HCT116 (cell line): ENCODE results near the gene RAB1A. TPM values are rescaled to one million over a fixed set of nuclear protein-coding genes. Genes with fewer than 3 reads are reported as not detected.

Experiments
- ATAC-seq: fragments of 200-7000 bp; cut with Tn5 transposase; 2 replicates; pipeline ENCODE4 v1.9.1; 2020; ENCODE audit warnings: mild to moderate bottlenecking, moderate library complexity
- BruUV-seq: library from RNA; stranded (reverse); fragments of 400-500 nt; replicated peaks from 2 replicates; lab custom pipeline; 2021; lab: Mats Ljungman, UMichigan
- CTCF ChIA-PET: fragments of 300-600 bp; sonication (Branson Sonifier 250); formaldehyde crosslinking; loops from one replicate; lab custom pipeline; 2021; ENCODE audit warnings: antibody characterized with exemption; lab: Charles Lee
- POLR2A ChIA-PET: fragments of 300-600, 350-600 bp; sonication (Branson Sonifier 250); formaldehyde crosslinking; loops from one replicate; lab custom pipeline; 2021; ENCODE audit warnings: antibody characterized with exemption; lab: Charles Lee
- RAD21 ChIA-PET, 2 experiments: fragments of 300-600 bp; sonication (Branson Sonifier 250); formaldehyde crosslinking; loops; one replicate each; lab custom pipeline; 2023; ENCODE audit warnings: low total read pairs in 2 of 2; ENCODE audit not compliant: uncharacterized antibody in 2 of 2, unreplicated experiment in 2 of 2, low non-redundant PET in 1 of 2; lab: Charles Lee
- DNase-seq: peaks from one replicate; pipeline ENCODE4 v3.0.0-alpha.2; 2010; ENCODE audit warnings: low read depth, low spot score
- H2AFZ ChIP-seq: fragments of 200-600 bp; shearing (Covaris generic), sonication (generic); 2 replicates; pipeline ENCODE4 v1.6.1; 2017; ENCODE audit warnings: low read depth, mixed run types, mixed read lengths, antibody characterized with exemption, low read length; ENCODE audit not compliant: poor library complexity, severe bottlenecking
- H3K27ac ChIP-seq: 2 replicates; pipeline ENCODE4 v1.5.1; 2012; ENCODE audit warnings: low read depth, low read length
- H3K27me3 ChIP-seq: fragments of 200-600 bp; sonication (generic); 2 replicates; pipeline ENCODE4 v1.6.1; 2016; ENCODE audit warnings: mixed run types, low read length, mixed read lengths; ENCODE audit not compliant: insufficient read depth
- H3K36me3 ChIP-seq, 2 experiments: fragments of 200-500 bp in 1 of 2; fragments of 200-600 bp in 1 of 2; sonication (Bioruptor generic) in 1 of 2; sonication (generic) in 1 of 2; 2 replicates each; pipeline versions ENCODE4 v1.5.1 to v1.6.1; 2014 to 2016; ENCODE audit warnings: low read length in 2 of 2, inconsistent platforms in 1 of 2, mixed read lengths in 1 of 2, mixed run types in 1 of 2; ENCODE audit not compliant: insufficient read depth in 2 of 2, control insufficient read depth in 1 of 2
- H3K4me1 ChIP-seq, 2 experiments: fragments of 200-600 bp in 1 of 2; sonication (generic) in 1 of 2; 2 replicates each; pipeline versions ENCODE4 v1.5.1 to v1.6.1; 2012 to 2017; ENCODE audit warnings: low read length in 2 of 2, inconsistent platforms in 1 of 2, mild to moderate bottlenecking in 1 of 2, mixed read lengths in 1 of 2, mixed run types in 1 of 2, moderate library complexity in 1 of 2; ENCODE audit not compliant: insufficient read depth in 2 of 2, control insufficient read depth in 1 of 2
- H3K4me2 ChIP-seq: fragments of 200-600 bp; sonication (generic); 2 replicates; pipeline ENCODE4 v1.6.1; 2017; ENCODE audit warnings: mixed run types, low read length, mixed read lengths
- H3K4me3 ChIP-seq, 2 experiments: fragments of 200-600 bp in 1 of 2; sonication (generic) in 1 of 2; replicated peaks in 1 of 2; 2 replicates each; pipeline ENCODE4 v1.5.1; 2011 to 2016; ENCODE audit warnings: low read length in 2 of 2, control low read depth in 1 of 2, low read depth in 1 of 2, mild to moderate bottlenecking in 1 of 2, mixed read lengths in 1 of 2, mixed run types in 1 of 2
- H3K79me2 ChIP-seq: fragments of 200-600 bp; sonication (generic); 2 replicates; pipeline ENCODE4 v1.6.1; 2017; ENCODE audit warnings: mild to moderate bottlenecking, mixed run types, low read length, moderate library complexity, mixed read lengths; ENCODE audit not compliant: insufficient read depth
- H3K9ac ChIP-seq: fragments of 200-600 bp; sonication (generic); 2 replicates; pipeline ENCODE4 v1.6.1; 2016; ENCODE audit warnings: low read length, mixed read lengths
- H3K9me2 ChIP-seq: fragments of 200-600 bp; sonication (generic), shearing (Covaris generic); 2 replicates; pipeline ENCODE4 v1.6.1; 2017; ENCODE audit warnings: mixed run types, mild to moderate bottlenecking, moderate library complexity; ENCODE audit not compliant: insufficient read depth
- H3K9me3 ChIP-seq, 2 experiments: fragments of 200-500 bp in 1 of 2; fragments of 200-600 bp in 1 of 2; sonication (Bioruptor generic) in 1 of 2; sonication (generic) in 1 of 2; 2 replicates each; pipeline ENCODE4 v1.6.1; 2014 to 2017; ENCODE audit warnings: low read length in 2 of 2, mixed read lengths in 2 of 2, inconsistent platforms in 1 of 2, low read depth in 1 of 2, mild to moderate bottlenecking in 1 of 2, mixed run types in 1 of 2, moderate library complexity in 1 of 2; ENCODE audit not compliant: control insufficient read depth in 1 of 2, insufficient read depth in 1 of 2
- H4K20me1 ChIP-seq: fragments of 200-600 bp; sonication (generic), shearing (Covaris generic); 2 replicates; pipeline ENCODE4 v1.6.1; 2017; ENCODE audit warnings: mixed run types, mild to moderate bottlenecking, moderate library complexity; ENCODE audit not compliant: insufficient read depth
- ELF1 ChIP-seq: IDR thresholded peaks from 2 replicates; pipeline ENCODE4 v1.6.1; 2012; ENCODE audit warnings: low read depth, borderline replicate concordance
- EZH2 ChIP-seq: fragments of 200-600 bp; sonication (generic); IDR thresholded peaks from 2 replicates; pipeline ENCODE4 v1.6.1; 2017; ENCODE audit warnings: antibody characterized with exemption, mixed run types
- EZH2phosphoT487 ChIP-seq: fragments of 200-600 bp; IDR thresholded peaks from 2 replicates; pipeline ENCODE4 v1.6.1; 2018; ENCODE audit warnings: antibody characterized with exemption, borderline replicate concordance
- FOSL1 ChIP-seq: IDR thresholded peaks from 2 replicates; pipeline ENCODE4 v1.6.1; 2012; ENCODE audit warnings: low read depth
- JUND ChIP-seq: IDR thresholded peaks from 2 replicates; pipeline ENCODE4 v1.6.1; 2012
- RAD21 ChIP-seq: IDR thresholded peaks from 2 replicates; pipeline ENCODE4 v1.6.1; 2012; ENCODE audit warnings: low read depth, mild to moderate bottlenecking
- SRF ChIP-seq: IDR thresholded peaks from 2 replicates; pipeline ENCODE4 v1.6.1; 2012; ENCODE audit warnings: low read depth
- TCF7L2 ChIP-seq: IDR thresholded peaks from 2 replicates; pipeline ENCODE4 v1.7.0; 2011; ENCODE audit warnings: borderline replicate concordance, inconsistent platforms; ENCODE audit not compliant: insufficient read depth, insufficient read length; ENCODE audit errors: extremely low read depth
- ZFX ChIP-seq: fragments of 450-650 bp; IDR thresholded peaks from 2 replicates; pipeline ENCODE4 v1.6.1; 2017
- intact Hi-C: fragments of 100-400 bp; cut with micrococcal nuclease; formaldehyde crosslinking; loops from 2 replicates; pipeline ENCODE4 v1.10.0; 2022
- total RNA-seq: library from RNA; stranded (reverse); gene quantifications from one replicate; pipeline ENCODE4 v1.2.1, GENCODE V29; 2021; ENCODE audit not compliant: unreplicated experiment
- TF ChIP-seq, protein P1 (sequence below): IDR thresholded peaks from 2 replicates; pipeline ENCODE4 v1.6.1; 2011; ENCODE audit warnings: mild to moderate bottlenecking, low read length, moderate library complexity; ENCODE audit not compliant: insufficient replicate concordance; ENCODE audit errors: extremely low read depth

Gene RAB1A
- total RNA-seq, 1 experiment from 2014 or later: 131 TPM

DNA sequence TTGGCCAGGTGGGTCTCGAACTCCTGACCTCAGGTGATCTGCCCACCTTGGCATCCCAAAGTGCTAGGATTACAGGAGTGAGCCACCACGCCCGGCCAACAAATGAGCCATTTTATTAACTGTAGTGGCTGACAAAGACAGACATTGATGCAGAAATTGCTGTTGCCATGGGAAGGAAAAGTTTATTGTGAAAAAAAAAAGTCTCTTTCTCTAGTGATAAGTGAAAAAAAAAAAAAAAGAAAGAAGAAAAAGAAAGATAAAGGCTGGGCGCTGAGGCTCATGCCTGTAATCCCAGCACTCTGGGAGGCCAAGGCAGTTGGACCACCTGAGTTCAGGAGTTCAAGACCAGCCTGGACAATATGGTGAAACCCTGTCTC lies 39.8 kb upstream of the RAB1A start:
- H3K4me2 ChIP-seq: no peak overlapping the region
- H2AFZ ChIP-seq: no peak overlapping the region
- no peaks in the 10 kb centered on the region for H4K20me1 ChIP-seq
- CTCF ChIA-PET: interaction anchor here (0.7 to 3.1 kb wide), 8 partner anchors 12 to 265 kb away, joined by 3 to 19 read pairs (median 3); partner anchors contain the start of gene ACTR2
- RAD21 ChIA-PET: interaction anchor here in 1 of 2 experiments (1.0 to 1.3 kb wide), 2 partner anchors 100 to 105 kb away, joined by 3 to 5 read pairs; no protein-coding TSS in a partner anchor
- BruUV-seq: no TSS peak
- H3K27ac ChIP-seq: no peak overlapping the region
- ATAC-seq: no peak
- H3K9me2 ChIP-seq: no peaks in the 10 kb centered on the region
- intact Hi-C loops: loop anchor here (1.0 to 10.0 kb wide), 3 partner anchors 104 to 405 kb away; no protein-coding TSS in a partner anchor
- no peaks in the 10 kb centered on the region for H3K79me2 ChIP-seq
- H3K9me3 ChIP-seq: no peaks in the 10 kb centered on the region
- H3K27me3 ChIP-seq: no peaks in the 10 kb centered on the region
- no peak overlapping the region for H3K9ac ChIP-seq
- POLR2A ChIA-PET: interaction anchor here (1.0 kb wide), 1 partner anchor 40 kb away, joined by 3 read pairs; the partner anchor contains the start of gene RAB1A
- peaks cover 2 to 11% of the 10 kb centered on the region in 2 experiments; a peak in 3 of 4 replicates for H3K4me1 ChIP-seq
- TF ChIP-seq RAD21 (no peak), EZH2phosphoT487 (no peak), EZH2 (no peak), SRF (no peak), FOSL1 (no peak), ZFX (no peak), ELF1 (no peak), TCF7L2 (no peak), JUND (no peak)
- TF ChIP-seq, protein P1, sequence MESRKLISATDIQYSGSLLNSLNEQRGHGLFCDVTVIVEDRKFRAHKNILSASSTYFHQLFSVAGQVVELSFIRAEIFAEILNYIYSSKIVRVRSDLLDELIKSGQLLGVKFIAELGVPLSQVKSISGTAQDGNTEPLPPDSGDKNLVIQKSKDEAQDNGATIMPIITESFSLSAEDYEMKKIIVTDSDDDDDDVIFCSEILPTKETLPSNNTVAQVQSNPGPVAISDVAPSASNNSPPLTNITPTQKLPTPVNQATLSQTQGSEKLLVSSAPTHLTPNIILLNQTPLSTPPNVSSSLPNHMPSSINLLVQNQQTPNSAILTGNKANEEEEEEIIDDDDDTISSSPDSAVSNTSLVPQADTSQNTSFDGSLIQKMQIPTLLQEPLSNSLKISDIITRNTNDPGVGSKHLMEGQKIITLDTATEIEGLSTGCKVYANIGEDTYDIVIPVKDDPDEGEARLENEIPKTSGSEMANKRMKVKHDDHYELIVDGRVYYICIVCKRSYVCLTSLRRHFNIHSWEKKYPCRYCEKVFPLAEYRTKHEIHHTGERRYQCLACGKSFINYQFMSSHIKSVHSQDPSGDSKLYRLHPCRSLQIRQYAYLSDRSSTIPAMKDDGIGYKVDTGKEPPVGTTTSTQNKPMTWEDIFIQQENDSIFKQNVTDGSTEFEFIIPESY: no peak
- no peak overlapping the region for H3K4me3 ChIP-seq
- no peak for DNase-seq
- no peaks in the 10 kb centered on the region for H3K36me3 ChIP-seq
